Panc1 (cell line): Measurements from ENCODE around the gene FAM237B. TPM values are rescaled to one million over a fixed set of nuclear protein-coding genes. Genes with fewer than 3 reads are reported as not detected.
"Not testable (repeated sequence)": the region's sequence is repeated elsewhere in the genome, so short reads cannot be mapped to it uniquely, and the experiment has no call there.

Experiments
- ATAC-seq: fragments of 200-7000 bp; cut with Tn5 transposase; 2 replicates; pipeline ENCODE4 v1.9.1; 2020; ENCODE audit warnings: mild to moderate bottlenecking, moderate library complexity
- Bru-seq: library from RNA; stranded (reverse); fragments of 400-500 nt; gene quantifications from one replicate; lab custom pipeline; 2021; lab: Mats Ljungman, UMichigan
- BruChase-seq, 2 experiments: library from RNA; stranded (reverse); fragments of 400-500 nt; gene quantifications; one replicate each; lab custom pipeline; 2021; lab: Mats Ljungman, UMichigan
- BruUV-seq: library from RNA; stranded (reverse); fragments of 400-500 nt; replicated peaks from 2 replicates; lab custom pipeline; 2021; lab: Mats Ljungman, UMichigan
- CTCF ChIA-PET: fragments of 300-600 bp; sonication (Branson Sonifier 250); formaldehyde crosslinking; loops from one replicate; lab custom pipeline; 2022; ENCODE audit warnings: antibody characterized with exemption; lab: Charles Lee
- POLR2A ChIA-PET: fragments of 300-600 bp; sonication (Branson Sonifier 250); formaldehyde crosslinking; loops from one replicate; lab custom pipeline; 2022; ENCODE audit warnings: antibody characterized with exemption; lab: Charles Lee
- DNase-seq: peaks from one replicate; pipeline ENCODE4 v3.0.0-alpha.2; 2010; ENCODE audit warnings: low read depth, low spot score
- H3K27ac ChIP-seq: 2 replicates; pipeline ENCODE4 v1.5.1; 2011; ENCODE audit warnings: mild to moderate bottlenecking, low read length, inconsistent platforms
- H3K27me3 ChIP-seq: fragments of 200-500 bp; sonication (Bioruptor generic); 2 replicates; pipeline ENCODE4 v1.6.0; 2014; ENCODE audit warnings: low read length, inconsistent platforms; ENCODE audit not compliant: control insufficient read depth, insufficient read depth
- H3K36me3 ChIP-seq: fragments of 200-500 bp; sonication (Bioruptor generic); 2 replicates; pipeline ENCODE4 v1.5.1; 2014; ENCODE audit warnings: inconsistent platforms, mild to moderate bottlenecking, low read length, moderate library complexity; ENCODE audit not compliant: control insufficient read depth, insufficient read depth
- H3K4me1 ChIP-seq: 2 replicates; pipeline ENCODE4 v1.5.1; 2011; ENCODE audit warnings: inconsistent platforms, mild to moderate bottlenecking, low read length, moderate library complexity; ENCODE audit not compliant: control insufficient read depth, insufficient read depth
- H3K4me3 ChIP-seq, 2 experiments: 2 replicates each; pipeline ENCODE4 v1.5.1; 2011 to 2012; ENCODE audit warnings: low read depth in 2 of 2, low read length in 2 of 2, mild to moderate bottlenecking in 2 of 2, inconsistent platforms in 1 of 2, moderate library complexity in 1 of 2
- H3K9me3 ChIP-seq: fragments of 200-500 bp; sonication (Bioruptor generic); 2 replicates; pipeline ENCODE4 v1.5.1; 2014; ENCODE audit warnings: low read depth, mild to moderate bottlenecking, inconsistent platforms, low read length, moderate library complexity; ENCODE audit not compliant: control insufficient read depth, insufficient read depth
- POLR2AphosphoS5 ChIP-seq: IDR thresholded peaks from 2 replicates; pipeline ENCODE4 v1.6.1; 2012; ENCODE audit warnings: mild to moderate bottlenecking, low read depth, low read length, moderate library complexity
- REST ChIP-seq, 2 experiments: IDR thresholded peaks; 2 replicates each; pipeline ENCODE4 v1.6.1; 2011 to 2012; ENCODE audit warnings: low read depth in 2 of 2, control low read depth in 1 of 2, low read length in 1 of 2, mild to moderate bottlenecking in 1 of 2, moderate library complexity in 1 of 2; ENCODE audit not compliant: insufficient read depth in 1 of 2
- SIN3A ChIP-seq: IDR thresholded peaks from 2 replicates; pipeline ENCODE4 v1.6.1; 2012; ENCODE audit warnings: low read depth, mild to moderate bottlenecking, low read length, moderate library complexity, borderline replicate concordance; ENCODE audit not compliant: insufficient read depth
- TCF7L2 ChIP-seq: IDR thresholded peaks from 2 replicates; pipeline ENCODE4 v1.6.1; 2011; ENCODE audit warnings: mild to moderate bottlenecking, low read depth, low read length, inconsistent platforms
- in situ Hi-C: cut with HindIII; loops from 2 replicates; pipeline ENCODE4 v1.10.0; 2016; ENCODE audit warnings: low sequenced_read_pairs, low pct_unique_long_range_greater_than_20kb
- intact Hi-C: fragments of 100-400 bp; cut with micrococcal nuclease; formaldehyde crosslinking; loops from one replicate; pipeline ENCODE4 v1.10.0; 2022; ENCODE audit not compliant: unreplicated experiment
- long read RNA-seq: library from polyadenylated mRNA; unstranded; transcript quantifications from one replicate; pipeline ENCODE4 v2.0.0, GENCODE V29; 2021; ENCODE audit not compliant: unreplicated experiment
- polyA plus RNA-seq: library from polyadenylated mRNA; unstranded; fragments of >200 nt; gene quantifications from one replicate; pipeline ENCODE4 v1.2.1, GENCODE V29; 2012; ENCODE audit warnings: missing spikeins; ENCODE audit not compliant: insufficient read length
- total RNA-seq: library from RNA; stranded (reverse); gene quantifications from one replicate; pipeline ENCODE4 v1.2.1, GENCODE V29; 2021; ENCODE audit not compliant: unreplicated experiment
- TF ChIP-seq, protein P1 (sequence below): fragments of 450-650 bp; IDR thresholded peaks from 2 replicates; pipeline ENCODE4 v1.5.1; 2017; ENCODE audit warnings: mild to moderate bottlenecking

Gene FAM237B
- total RNA-seq (not detected), Bru-seq, nascent RNA (not detected), BruChase-seq, experiment 1, labeled RNA remaining after a 2-hour chase (not detected), BruChase-seq, experiment 2, labeled RNA remaining after a 6-hour chase (not detected)
- polyA plus RNA-seq: not detected
- long read RNA-seq: 0 reads

GRCh38 chr7:90320801-90321494 is at the start of gene FAM237B:
Gene FAM237B, minus strand, starts transcription at chr7:90321304. Its CDS starts 1,556 bp downstream, at chr7:90319748.
- POLR2A ChIA-PET: no interaction called here
- no peak for DNase-seq
- CTCF ChIA-PET: no interaction called here
- H3K27me3 ChIP-seq: peaks cover 64% of the 10 kb centered on the region
- TF ChIP-seq TCF7L2: no peak
- no peak for TF ChIP-seq POLR2AphosphoS5
- TF ChIP-seq REST (IDR thresholded peaks at IDR 0.05; ENCODE audit: insufficient read depth in 1 of 2, low read depth in 2 of 2, low read length in 1 of 2): no peak
- TF ChIP-seq, protein P1, sequence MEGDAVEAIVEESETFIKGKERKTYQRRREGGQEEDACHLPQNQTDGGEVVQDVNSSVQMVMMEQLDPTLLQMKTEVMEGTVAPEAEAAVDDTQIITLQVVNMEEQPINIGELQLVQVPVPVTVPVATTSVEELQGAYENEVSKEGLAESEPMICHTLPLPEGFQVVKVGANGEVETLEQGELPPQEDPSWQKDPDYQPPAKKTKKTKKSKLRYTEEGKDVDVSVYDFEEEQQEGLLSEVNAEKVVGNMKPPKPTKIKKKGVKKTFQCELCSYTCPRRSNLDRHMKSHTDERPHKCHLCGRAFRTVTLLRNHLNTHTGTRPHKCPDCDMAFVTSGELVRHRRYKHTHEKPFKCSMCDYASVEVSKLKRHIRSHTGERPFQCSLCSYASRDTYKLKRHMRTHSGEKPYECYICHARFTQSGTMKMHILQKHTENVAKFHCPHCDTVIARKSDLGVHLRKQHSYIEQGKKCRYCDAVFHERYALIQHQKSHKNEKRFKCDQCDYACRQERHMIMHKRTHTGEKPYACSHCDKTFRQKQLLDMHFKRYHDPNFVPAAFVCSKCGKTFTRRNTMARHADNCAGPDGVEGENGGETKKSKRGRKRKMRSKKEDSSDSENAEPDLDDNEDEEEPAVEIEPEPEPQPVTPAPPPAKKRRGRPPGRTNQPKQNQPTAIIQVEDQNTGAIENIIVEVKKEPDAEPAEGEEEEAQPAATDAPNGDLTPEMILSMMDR: no peak
- no peak for TF ChIP-seq SIN3A
- in situ Hi-C loops: no loop called here
- H3K36me3 ChIP-seq: no peaks in the 10 kb centered on the region; the same call in 1 of the 2 replicates
- H3K4me1 ChIP-seq: 0 out of 2 replicates have a peak, but pooled peaks cover 2% of the 10 kb centered on the region
- H3K9me3 ChIP-seq: no peaks in the 10 kb centered on the region
- ATAC-seq: peak; percentile 93
- no TSS peak for BruUV-seq
- no peak within 1 kb of the TSS for H3K27ac ChIP-seq
- H3K4me3 ChIP-seq: peak within 1 kb of the TSS; percentile 32 to 38
- intact Hi-C loops: no loop called here

- Histone ChIP-seq H3K4me1 (peaks cover 3% of the 10 kb centered on the region; the same call in 1 of the 2 replicates), H3K9me3 (peaks cover 19% of the 10 kb centered on the region; the same call in 1 of the 2 replicates), H3K27ac (no peak overlapping the region), H3K36me3 (peaks cover 12% of the 10 kb centered on the region), H3K27me3 (no peaks in the 10 kb centered on the region), H3K4me3 (no peak overlapping the region)
- no TSS peak for BruUV-seq
- intact Hi-C loops: no loop called here
- no peak for TF ChIP-seq POLR2AphosphoS5
- TF ChIP-seq, protein P1: no peak
- in situ Hi-C loops: no loop called here
- no peak for ATAC-seq
- DNase-seq: no peak
- POLR2A ChIA-PET: no interaction called here
- CTCF ChIA-PET: no interaction called here
Measured at GRCh38 chr7:90351987-90352386, 30.9 kb upstream of the FAM237B start.

DNA sequence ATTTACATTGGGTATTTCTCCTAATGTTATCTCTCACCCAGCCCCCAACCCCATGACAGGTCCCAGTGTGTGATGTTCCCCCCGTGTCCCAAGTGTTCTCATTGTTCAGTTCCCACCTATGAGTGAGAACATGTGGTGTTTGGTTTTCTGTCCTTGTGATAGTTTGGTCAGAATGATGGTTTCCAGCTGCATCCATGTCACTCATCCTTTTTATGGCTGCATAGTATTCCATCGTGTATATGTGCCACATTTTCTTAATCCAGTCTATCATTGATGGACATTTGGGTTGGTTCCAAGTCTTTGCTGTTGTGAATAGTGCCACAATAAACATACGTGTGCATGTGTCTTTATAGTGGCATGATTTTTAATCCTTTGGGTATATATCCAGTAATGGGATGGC is 28.9 kb upstream of the FAM237B start:
- H3K36me3 ChIP-seq: peaks cover 11% of the 10 kb centered on the region
- H3K4me1 ChIP-seq, H3K27me3 ChIP-seq, H3K4me3 ChIP-seq, POLR2A ChIA-PET, in situ Hi-C loops, BruUV-seq, DNase-seq, H3K9me3 ChIP-seq, H3K27ac ChIP-seq, intact Hi-C loops, ATAC-seq, CTCF ChIA-PET: not testable (repeated sequence)
